Measurements from ENCODE around the gene STAT1. TPM values are rescaled to one million over a fixed set of nuclear protein-coding genes. Genes with fewer than 3 reads are reported as not detected.
A peak's percentile ranks its signal among the peaks of the same experiment; 100 is the strongest.

Gene STAT1
- total RNA-seq, 2 experiments from 2014 or later, result 56.6 to 57.8 TPM

DNA sequence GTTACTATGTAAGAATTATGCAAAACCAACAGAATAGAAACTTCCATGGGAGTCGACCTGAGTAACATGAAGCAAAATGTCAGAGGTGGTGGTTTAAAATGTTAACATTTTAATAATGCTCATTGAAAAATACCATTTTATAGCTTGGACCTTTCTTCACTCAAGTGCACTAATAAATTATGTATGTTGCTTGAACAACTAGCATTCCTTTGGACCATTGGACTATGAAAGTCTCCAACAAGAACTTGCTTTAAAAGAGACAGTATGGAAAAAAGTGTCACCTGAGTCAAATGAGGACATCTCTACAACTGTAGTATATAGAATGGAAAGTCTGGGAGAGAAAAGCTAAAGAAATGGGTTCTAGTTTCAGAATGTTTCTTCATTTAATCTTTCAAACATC, 81.5 kb downstream of the STAT1 start:
- no peak for TF ChIP-seq CTCF (IDR thresholded peaks at IDR 0.05)
- peaks cover 51% of the 10 kb centered on the region for H3K36me3 ChIP-seq (ENCODE audit: insufficient read depth, low read length)
- H3K4me3 ChIP-seq (ENCODE audit: low read length), result no peak overlapping the region
- ATAC-seq (ENCODE audit: poor library complexity) (no peak), DNase-seq (no peak)
- POLR2A ChIA-PET, result interaction anchor here (1.0 kb wide), 1 partner anchor 40 kb away, joined by 3 read pairs; no protein-coding TSS in a partner anchor
- Mint-ChIP-seq H3K27ac (peak overlapping the region; percentile 37), H3K4me3 (no peak overlapping the region), H3K36me3 (ENCODE audit: low read depth) (peaks cover 73% of the 10 kb centered on the region), H3K9me3 (no peaks in the 10 kb centered on the region), H3K27me3 (no peaks in the 10 kb centered on the region), H3K4me1 (ENCODE audit: low read depth) (peaks cover 37% of the 10 kb centered on the region)
- H3K9me3 ChIP-seq (ENCODE audit: control insufficient read depth in 1 of 2, insufficient read depth in 1 of 2, low read length in 2 of 2), result no peaks in the 10 kb centered on the region
- intact Hi-C loops (cut with DNase I, micrococcal nuclease), result no loop called here
- CTCF ChIA-PET, result interaction anchor here (1.0 to 1.4 kb wide), 2 partner anchors 16 to 25 kb away, joined by 3 to 4 read pairs; no protein-coding TSS in a partner anchor
- H3K4me1 ChIP-seq (ENCODE audit: insufficient read depth, low read length), result no peaks in the 10 kb centered on the region
- H3K27me3 ChIP-seq (ENCODE audit: control insufficient read depth in 1 of 2, insufficient read depth in 2 of 2, low read length in 2 of 2), result no peaks in the 10 kb centered on the region
- H3K27ac ChIP-seq (ENCODE audit: low read depth in 1 of 2, low read length in 2 of 2), result no peak overlapping the region

GRCh38 chr2:190930411-190930810, 83.6 kb downstream of the STAT1 start:
- intact Hi-C loops (cut with DNase I, micrococcal nuclease), result no loop called here
- ATAC-seq (ENCODE audit: poor library complexity) (no peak), DNase-seq (no peak)
- no peak for TF ChIP-seq CTCF (IDR thresholded peaks at IDR 0.05)
- Histone ChIP-seq H3K36me3 (ENCODE audit: insufficient read depth, low read length) (peaks cover 63% of the 10 kb centered on the region), H3K27me3 (ENCODE audit: control insufficient read depth in 1 of 2, insufficient read depth in 2 of 2, low read length in 2 of 2) (no peaks in the 10 kb centered on the region), H3K27ac (ENCODE audit: low read depth in 1 of 2, low read length in 2 of 2) (no peak overlapping the region), H3K9me3 (ENCODE audit: control insufficient read depth in 1 of 2, insufficient read depth in 1 of 2, low read length in 2 of 2) (no peaks in the 10 kb centered on the region), H3K4me3 (ENCODE audit: low read length) (no peak overlapping the region), H3K4me1 (ENCODE audit: insufficient read depth, low read length) (no peaks in the 10 kb centered on the region)
- Mint-ChIP-seq H3K4me1 (ENCODE audit: low read depth) (peaks cover 21% of the 10 kb centered on the region), H3K36me3 (ENCODE audit: low read depth) (peaks cover 81% of the 10 kb centered on the region), H3K9me3 (no peaks in the 10 kb centered on the region), H3K27me3 (no peaks in the 10 kb centered on the region), H3K4me3 (no peak overlapping the region), H3K27ac (no peak overlapping the region)
- ChIA-PET CTCF (no interaction called here), POLR2A (interaction anchor here (1.3 to 1.4 kb wide), 2 partner anchors 17 to 82 kb away, joined by 4 to 5 read pairs; no protein-coding TSS in a partner anchor)

- H3K36me3 ChIP-seq (ENCODE audit: insufficient read depth, low read length), result peaks cover 66% of the 10 kb centered on the region
- POLR2A ChIA-PET, result interaction anchor here (1.3 to 1.4 kb wide), 2 partner anchors 18 to 82 kb away, joined by 4 to 5 read pairs; no protein-coding TSS in a partner anchor
- CTCF ChIA-PET, result no interaction called here
Measured at GRCh38 chr2:190929919-190930318, 84.1 kb downstream of the STAT1 start.

More at GRCh38 chr2:190929919-190930318, 84.1 kb downstream of the STAT1 start:
- H3K4me3 ChIP-seq (ENCODE audit: low read length), result no peak overlapping the region
- intact Hi-C loops (cut with DNase I, micrococcal nuclease), result no loop called here
- no peaks in the 10 kb centered on the region for H3K9me3 ChIP-seq (ENCODE audit: control insufficient read depth in 1 of 2, insufficient read depth in 1 of 2, low read length in 2 of 2)
- H3K4me1 ChIP-seq (ENCODE audit: insufficient read depth, low read length), result no peaks in the 10 kb centered on the region
- DNase-seq (no peak), ATAC-seq (ENCODE audit: poor library complexity) (no peak)
- H3K27me3 Mint-ChIP-seq, result no peaks in the 10 kb centered on the region
- no peaks in the 10 kb centered on the region for H3K9me3 Mint-ChIP-seq
- no peaks in the 10 kb centered on the region for H3K27me3 ChIP-seq (ENCODE audit: control insufficient read depth in 1 of 2, insufficient read depth in 2 of 2, low read length in 2 of 2)
- peaks cover 81% of the 10 kb centered on the region for H3K36me3 Mint-ChIP-seq (ENCODE audit: low read depth)
- no peak for TF ChIP-seq CTCF (IDR thresholded peaks at IDR 0.05)
- no peak overlapping the region for H3K4me3 Mint-ChIP-seq
- peaks cover 19% of the 10 kb centered on the region for H3K4me1 Mint-ChIP-seq (ENCODE audit: low read depth)
- H3K27ac ChIP-seq (ENCODE audit: low read depth in 1 of 2, low read length in 2 of 2), result no peak overlapping the region
- no peak overlapping the region for H3K27ac Mint-ChIP-seq

Measured in CD4-positive, alpha-beta T cell (primary cell).